Measurements from ENCODE around the gene URB2. TPM values are rescaled to one million over a fixed set of nuclear protein-coding genes. Genes with fewer than 3 reads are reported as not detected.
A peak's percentile ranks its signal among the peaks of the same experiment; 100 is the strongest.

The URB2 gene
- total and polyA plus RNA-seq, 2 experiments from 2014 or later, result 7.6 to 44.3 TPM

DNA sequence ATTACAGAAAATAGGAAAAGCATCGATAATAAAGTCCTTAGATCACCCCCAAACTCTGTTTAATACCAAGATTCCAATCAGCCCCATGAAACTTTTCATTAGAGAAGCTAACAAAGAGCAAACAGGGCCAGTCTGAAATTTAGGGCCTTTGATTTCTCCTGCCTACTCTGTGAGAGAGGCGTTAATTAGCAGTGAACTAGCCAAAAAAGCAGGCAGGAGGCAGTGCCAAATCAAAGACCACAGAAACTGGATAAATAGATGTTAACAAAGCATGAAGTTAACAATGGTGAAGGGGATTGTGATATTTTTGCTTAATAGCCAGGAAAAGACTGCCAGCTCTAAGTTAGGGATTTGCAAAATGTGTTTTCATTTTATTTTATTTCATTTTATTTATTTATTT lies 11.3 kb upstream of the URB2 start:
- Mint-ChIP-seq H3K9me3 (no peaks in the 10 kb centered on the region), H3K27me3 (ENCODE audit: insufficient read depth, low read depth, poor library complexity) (no peaks in the 10 kb centered on the region), H3K36me3 (ENCODE audit: low read depth) (peaks cover 30% of the 10 kb centered on the region), H3K27ac (no peak overlapping the region), H3K4me1 (peaks cover 8% of the 10 kb centered on the region), H3K4me3 (no peak overlapping the region)
- H3K27ac ChIP-seq (ENCODE audit: low read depth), result no peak overlapping the region
- peaks cover 51% of the 10 kb centered on the region for H3K79me2 ChIP-seq (replicated peaks; ENCODE audit: insufficient read depth)
- no peak overlapping the region for H3K4me2 ChIP-seq
- peaks cover 26% of the 10 kb centered on the region for H4K20me1 ChIP-seq (replicated peaks; ENCODE audit: insufficient read depth)
- H2AFZ ChIP-seq, result no peak overlapping the region
- no peaks in the 10 kb centered on the region for H3K9me2 ChIP-seq (ENCODE audit: insufficient read depth)
- peaks cover 21% of the 10 kb centered on the region for H3K36me3 ChIP-seq (ENCODE audit: insufficient read depth)
- ATAC-seq, result no peak
- H3F3A ChIP-seq (replicated peaks; ENCODE audit: low read depth), result no peaks in the 10 kb centered on the region
- 0 out of 2 replicates have a peak, but pooled peaks cover 3% of the 10 kb centered on the region for H3K4me1 ChIP-seq (ENCODE audit: insufficient read depth)
- no peak overlapping the region for H3K4me3 ChIP-seq
- H3K27me3 ChIP-seq (ENCODE audit: insufficient read depth), result no peaks in the 10 kb centered on the region
- TF ChIP-seq NANOG (IDR thresholded peaks at IDR 0.05; ENCODE audit: borderline replicate concordance), result no peak
- TF ChIP-seq STAT1 (IDR thresholded peaks at IDR 0.05; ENCODE audit: unreplicated experiment), result no peak
- TF ChIP-seq POLR2AphosphoS5 (IDR thresholded peaks at IDR 0.05; ENCODE audit: low read depth), result no peak
- no peak for TF ChIP-seq JUNB (IDR thresholded peaks at IDR 0.05; ENCODE audit: unreplicated experiment)
- TF ChIP-seq, protein P1, sequence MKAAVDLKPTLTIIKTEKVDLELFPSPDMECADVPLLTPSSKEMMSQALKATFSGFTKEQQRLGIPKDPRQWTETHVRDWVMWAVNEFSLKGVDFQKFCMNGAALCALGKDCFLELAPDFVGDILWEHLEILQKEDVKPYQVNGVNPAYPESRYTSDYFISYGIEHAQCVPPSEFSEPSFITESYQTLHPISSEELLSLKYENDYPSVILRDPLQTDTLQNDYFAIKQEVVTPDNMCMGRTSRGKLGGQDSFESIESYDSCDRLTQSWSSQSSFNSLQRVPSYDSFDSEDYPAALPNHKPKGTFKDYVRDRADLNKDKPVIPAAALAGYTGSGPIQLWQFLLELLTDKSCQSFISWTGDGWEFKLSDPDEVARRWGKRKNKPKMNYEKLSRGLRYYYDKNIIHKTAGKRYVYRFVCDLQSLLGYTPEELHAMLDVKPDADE (IDR thresholded peaks at IDR 0.05), result no peak
- TF ChIP-seq EZH2 (IDR thresholded peaks at IDR 0.05; ENCODE audit: low read depth, unreplicated experiment), result no peak
- TF ChIP-seq ZNF114 (CRISPR knock-in tag; IDR thresholded peaks at IDR 0.05), result no peak
- TF ChIP-seq, protein P2, sequence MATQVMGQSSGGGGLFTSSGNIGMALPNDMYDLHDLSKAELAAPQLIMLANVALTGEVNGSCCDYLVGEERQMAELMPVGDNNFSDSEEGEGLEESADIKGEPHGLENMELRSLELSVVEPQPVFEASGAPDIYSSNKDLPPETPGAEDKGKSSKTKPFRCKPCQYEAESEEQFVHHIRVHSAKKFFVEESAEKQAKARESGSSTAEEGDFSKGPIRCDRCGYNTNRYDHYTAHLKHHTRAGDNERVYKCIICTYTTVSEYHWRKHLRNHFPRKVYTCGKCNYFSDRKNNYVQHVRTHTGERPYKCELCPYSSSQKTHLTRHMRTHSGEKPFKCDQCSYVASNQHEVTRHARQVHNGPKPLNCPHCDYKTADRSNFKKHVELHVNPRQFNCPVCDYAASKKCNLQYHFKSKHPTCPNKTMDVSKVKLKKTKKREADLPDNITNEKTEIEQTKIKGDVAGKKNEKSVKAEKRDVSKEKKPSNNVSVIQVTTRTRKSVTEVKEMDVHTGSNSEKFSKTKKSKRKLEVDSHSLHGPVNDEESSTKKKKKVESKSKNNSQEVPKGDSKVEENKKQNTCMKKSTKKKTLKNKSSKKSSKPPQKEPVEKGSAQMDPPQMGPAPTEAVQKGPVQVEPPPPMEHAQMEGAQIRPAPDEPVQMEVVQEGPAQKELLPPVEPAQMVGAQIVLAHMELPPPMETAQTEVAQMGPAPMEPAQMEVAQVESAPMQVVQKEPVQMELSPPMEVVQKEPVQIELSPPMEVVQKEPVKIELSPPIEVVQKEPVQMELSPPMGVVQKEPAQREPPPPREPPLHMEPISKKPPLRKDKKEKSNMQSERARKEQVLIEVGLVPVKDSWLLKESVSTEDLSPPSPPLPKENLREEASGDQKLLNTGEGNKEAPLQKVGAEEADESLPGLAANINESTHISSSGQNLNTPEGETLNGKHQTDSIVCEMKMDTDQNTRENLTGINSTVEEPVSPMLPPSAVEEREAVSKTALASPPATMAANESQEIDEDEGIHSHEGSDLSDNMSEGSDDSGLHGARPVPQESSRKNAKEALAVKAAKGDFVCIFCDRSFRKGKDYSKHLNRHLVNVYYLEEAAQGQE (IDR thresholded peaks at IDR 0.05; ENCODE audit: unreplicated experiment), result no peak
- no peak for DNase-seq (ENCODE audit: low spot score)

DNA sequence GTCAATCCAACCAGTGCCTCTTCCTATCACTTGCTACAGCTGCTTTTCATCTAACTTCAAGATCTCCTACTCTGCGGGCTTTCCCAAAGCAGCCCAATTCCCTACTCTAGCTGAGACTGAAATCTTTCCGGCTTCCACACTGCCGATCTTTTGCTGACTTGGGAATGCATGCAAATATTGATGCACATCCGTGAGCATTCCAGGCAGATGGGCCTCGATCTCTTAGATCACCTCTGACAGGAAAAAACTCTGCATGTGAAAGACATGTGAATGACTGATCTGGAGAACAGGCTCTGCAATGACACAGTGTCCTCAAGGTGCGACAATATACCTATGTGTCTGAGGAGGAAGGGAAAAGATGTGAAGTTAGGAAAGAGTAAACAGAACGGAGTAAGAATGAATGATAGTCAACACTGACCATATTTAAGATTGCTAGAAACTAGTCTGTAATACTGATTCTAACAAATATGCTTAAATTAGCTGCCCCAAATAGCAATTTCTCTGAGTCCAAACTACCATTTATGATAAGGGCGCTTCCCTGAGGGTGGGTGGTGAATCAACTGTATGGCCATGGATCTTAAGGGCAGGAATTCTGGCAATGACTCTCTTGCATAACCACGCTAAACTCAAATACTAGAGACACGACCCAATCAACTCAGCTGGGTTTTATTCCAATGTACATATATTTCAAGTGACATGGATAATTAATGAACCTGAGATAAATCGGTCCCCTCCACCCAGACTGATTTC lies 8.5 kb upstream of the URB2 start:
- Histone ChIP-seq H3K4me3 (no peak overlapping the region), H3K36me3 (ENCODE audit: insufficient read depth) (peaks cover 5% of the 10 kb centered on the region; the same call in 1 of the 2 replicates), H3K4me2 (no peak overlapping the region), H3K27me3 (ENCODE audit: insufficient read depth) (no peaks in the 10 kb centered on the region), H3K79me2 (replicated peaks; ENCODE audit: insufficient read depth) (peaks cover 79% of the 10 kb centered on the region), H4K20me1 (replicated peaks; ENCODE audit: insufficient read depth) (peaks cover 33% of the 10 kb centered on the region), H3K9me2 (ENCODE audit: insufficient read depth) (no peaks in the 10 kb centered on the region), H3F3A (replicated peaks; ENCODE audit: low read depth) (no peaks in the 10 kb centered on the region), H3K4me1 (ENCODE audit: insufficient read depth) (0 out of 2 replicates have a peak, but pooled peaks cover 3% of the 10 kb centered on the region), H2AFZ (no peak overlapping the region), H3K27ac (ENCODE audit: low read depth) (0 out of 2 replicates have a peak overlapping the region, but pooled peaks have one; percentile 35)
- Mint-ChIP-seq H3K27me3 (ENCODE audit: insufficient read depth, low read depth, poor library complexity) (no peaks in the 10 kb centered on the region), H3K4me3 (no peak overlapping the region), H3K27ac (no peak overlapping the region), H3K36me3 (ENCODE audit: low read depth) (peaks cover 9% of the 10 kb centered on the region), H3K9me3 (no peaks in the 10 kb centered on the region), H3K4me1 (peaks cover 15% of the 10 kb centered on the region)
- DNase-seq (ENCODE audit: low spot score) (no peak), ATAC-seq (no peak)
- TF ChIP-seq, protein P1 (IDR thresholded peaks at IDR 0.05), result no peak
- TF ChIP-seq EZH2phosphoT487 (IDR thresholded peaks at IDR 0.05; ENCODE audit: unreplicated experiment) (no peak), POLR2AphosphoS5 (IDR thresholded peaks at IDR 0.05; ENCODE audit: low read depth) (no peak), CREB1 (CRISPR knock-in tag; IDR thresholded peaks at IDR 0.05; ENCODE audit: low read depth) (no peak)
